Kidney epithelial cell (primary cell): Measurements from ENCODE around the gene NR4A3. TPM values are rescaled to one million over a fixed set of nuclear protein-coding genes. Genes with fewer than 3 reads are reported as not detected.

Experiments used
- DNase-seq: peaks from one replicate; pipeline ENCODE4 v3.0.0-alpha.2; 2010; ENCODE audit warnings: low read depth
- H3K27me3 ChIP-seq: 2 replicates; pipeline ENCODE4 v1.6.0; 2011; ENCODE audit warnings: low read length; ENCODE audit not compliant: control insufficient read depth, insufficient read depth
- H3K36me3 ChIP-seq: 2 replicates; pipeline ENCODE4 v1.5.1; 2011; ENCODE audit warnings: low read length; ENCODE audit not compliant: control insufficient read depth, insufficient read depth
- H3K4me3 ChIP-seq: 2 replicates; pipeline ENCODE4 v1.5.1; 2011; ENCODE audit warnings: low read depth, mild to moderate bottlenecking, control low read depth, low read length
- total RNA-seq: library from RNA; depleted of rRNA; stranded (reverse); fragments of >200 nt; gene quantifications from 2 replicates; pipeline ENCODE4 v1.2.3, GENCODE V29; 2015
- TF ChIP-seq, protein P1 (sequence below): IDR thresholded peaks from 2 replicates; pipeline ENCODE4 v1.5.1; 2011; ENCODE audit warnings: mild to moderate bottlenecking, moderate library complexity, low read length, control low read depth, inconsistent platforms; ENCODE audit not compliant: insufficient read depth, poor library complexity, severe bottlenecking

NR4A3 gene
- total RNA-seq, 1 donor from 2014 or later, result 0.50 TPM

DNA sequence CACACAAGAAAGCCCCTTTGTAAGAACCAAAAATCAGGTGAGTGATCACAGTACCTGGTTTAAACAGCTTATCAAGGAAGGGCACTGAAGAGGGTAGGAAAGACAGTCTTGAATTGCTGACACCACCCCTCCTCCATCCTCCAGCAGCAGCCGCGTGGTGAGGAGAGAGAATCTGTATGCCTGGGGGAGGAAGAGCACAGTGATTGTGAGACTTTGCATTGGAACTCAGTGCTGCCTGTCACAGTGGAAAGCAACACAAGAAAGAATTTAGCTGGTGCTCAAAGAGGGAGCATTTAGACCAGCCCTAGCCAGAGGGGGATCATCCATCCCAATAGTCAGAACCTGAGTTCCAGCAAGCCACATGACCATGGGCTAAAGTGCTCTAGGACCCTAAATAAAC lies 73.1 kb downstream of the NR4A3 start:
- no peak overlapping the region for H3K4me3 ChIP-seq
- TF ChIP-seq, protein P1, sequence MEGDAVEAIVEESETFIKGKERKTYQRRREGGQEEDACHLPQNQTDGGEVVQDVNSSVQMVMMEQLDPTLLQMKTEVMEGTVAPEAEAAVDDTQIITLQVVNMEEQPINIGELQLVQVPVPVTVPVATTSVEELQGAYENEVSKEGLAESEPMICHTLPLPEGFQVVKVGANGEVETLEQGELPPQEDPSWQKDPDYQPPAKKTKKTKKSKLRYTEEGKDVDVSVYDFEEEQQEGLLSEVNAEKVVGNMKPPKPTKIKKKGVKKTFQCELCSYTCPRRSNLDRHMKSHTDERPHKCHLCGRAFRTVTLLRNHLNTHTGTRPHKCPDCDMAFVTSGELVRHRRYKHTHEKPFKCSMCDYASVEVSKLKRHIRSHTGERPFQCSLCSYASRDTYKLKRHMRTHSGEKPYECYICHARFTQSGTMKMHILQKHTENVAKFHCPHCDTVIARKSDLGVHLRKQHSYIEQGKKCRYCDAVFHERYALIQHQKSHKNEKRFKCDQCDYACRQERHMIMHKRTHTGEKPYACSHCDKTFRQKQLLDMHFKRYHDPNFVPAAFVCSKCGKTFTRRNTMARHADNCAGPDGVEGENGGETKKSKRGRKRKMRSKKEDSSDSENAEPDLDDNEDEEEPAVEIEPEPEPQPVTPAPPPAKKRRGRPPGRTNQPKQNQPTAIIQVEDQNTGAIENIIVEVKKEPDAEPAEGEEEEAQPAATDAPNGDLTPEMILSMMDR, result no peak
- DNase-seq, result no peak
- no peaks in the 10 kb centered on the region for H3K27me3 ChIP-seq
- H3K36me3 ChIP-seq, result no peaks in the 10 kb centered on the region

DNA sequence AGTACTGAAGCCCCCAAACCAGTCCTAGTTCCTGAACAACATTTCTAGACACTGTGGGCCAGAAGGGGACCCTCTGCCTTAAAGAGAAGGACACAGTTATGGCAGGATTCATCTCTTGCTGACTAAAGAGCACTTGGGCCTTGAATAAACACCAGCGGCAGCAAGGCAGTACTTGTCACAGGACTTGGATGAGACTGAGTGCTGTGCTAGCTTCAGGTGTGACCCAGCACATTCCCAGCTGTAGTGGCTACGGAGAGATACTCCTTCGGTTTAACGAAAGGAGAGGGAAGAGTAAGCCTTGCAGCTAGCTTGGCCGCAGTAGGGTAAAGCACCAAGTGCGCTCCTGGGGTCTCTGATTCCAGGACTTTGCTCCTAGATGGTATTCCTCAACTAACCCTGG lies 73.8 kb downstream of the NR4A3 start:
- Histone ChIP-seq H3K27me3 (no peaks in the 10 kb centered on the region), H3K4me3 (no peak overlapping the region), H3K36me3 (no peaks in the 10 kb centered on the region)
- TF ChIP-seq, protein P1, result no peak
- DNase-seq, result no peak

DNA sequence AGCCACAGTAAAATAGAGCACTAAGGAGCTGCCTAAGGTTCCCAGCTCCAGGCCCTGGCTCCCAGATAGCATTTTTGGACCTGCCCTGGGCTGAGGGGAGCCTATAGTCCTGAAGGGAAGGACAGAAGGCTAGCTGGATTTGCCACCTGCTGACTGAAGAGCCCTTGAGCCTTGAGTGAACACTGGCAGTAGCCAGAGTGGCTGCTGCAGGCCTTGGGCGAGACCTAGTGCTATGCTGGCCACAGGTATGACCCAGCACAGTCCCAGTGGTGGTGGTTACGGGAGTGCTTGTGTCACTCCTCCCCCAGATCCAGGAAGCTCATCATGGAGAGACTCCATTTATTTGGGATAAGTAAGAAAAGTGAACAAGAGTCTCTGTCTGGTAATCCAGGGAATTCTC lies 74.4 kb downstream of the NR4A3 start:
- TF ChIP-seq, protein P1, result no peak
- DNase-seq, result no peak
- Histone ChIP-seq H3K36me3 (no peaks in the 10 kb centered on the region), H3K4me3 (no peak overlapping the region), H3K27me3 (no peaks in the 10 kb centered on the region)

DNA sequence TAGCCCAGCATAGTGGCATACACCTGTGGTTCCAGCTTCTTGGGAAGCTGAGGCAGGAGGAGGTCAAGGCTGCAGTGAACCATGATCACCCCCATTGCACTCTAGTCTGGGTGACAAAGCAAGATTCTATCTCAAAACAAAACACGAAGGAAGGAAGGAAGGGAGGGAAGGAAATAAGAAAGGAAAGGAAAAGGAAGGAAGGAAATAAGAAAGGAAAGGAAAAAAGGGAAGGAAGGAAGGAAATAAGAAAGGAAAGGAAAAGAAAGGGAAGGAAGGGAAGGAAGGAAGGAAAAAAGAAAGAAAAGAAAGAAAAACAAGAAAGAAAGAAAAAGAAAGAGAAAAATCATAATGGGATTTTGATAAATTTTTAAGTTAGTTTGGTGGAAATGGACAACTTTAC lies 81.7 kb downstream of the NR4A3 start:
- DNase-seq, result no peak
- Histone ChIP-seq H3K27me3 (no peaks in the 10 kb centered on the region), H3K4me3 (no peak overlapping the region), H3K36me3 (no peaks in the 10 kb centered on the region)
- TF ChIP-seq, protein P1, result no peak

DNA sequence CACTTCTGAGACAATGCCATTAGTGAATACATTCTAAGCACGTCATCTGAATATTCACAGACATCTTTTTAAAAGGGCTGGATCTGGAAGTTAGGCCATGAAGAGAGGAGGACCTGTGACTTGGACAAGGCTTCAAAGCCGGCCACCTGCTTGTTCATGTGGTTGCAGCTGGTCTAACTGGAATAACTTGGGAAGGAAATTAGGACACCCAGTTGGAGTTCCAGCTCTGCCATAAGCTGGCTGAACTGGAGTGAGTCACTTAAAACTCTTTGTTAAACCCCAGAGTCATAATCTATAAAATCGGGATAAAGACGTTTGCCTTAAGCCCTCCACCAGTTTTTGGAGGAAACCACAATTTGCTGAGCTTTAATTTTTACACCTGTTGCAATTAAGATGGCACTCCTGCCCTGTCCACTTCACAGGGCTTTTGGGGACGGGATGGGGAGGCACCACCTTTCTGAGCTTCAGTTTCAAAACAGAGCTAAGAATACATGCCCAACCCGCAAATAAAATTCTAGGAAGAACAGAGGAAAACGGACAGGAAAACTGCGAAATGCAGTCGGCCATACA lies 84.2 kb downstream of the NR4A3 start:
- Histone ChIP-seq H3K36me3 (no peaks in the 10 kb centered on the region), H3K27me3 (no peaks in the 10 kb centered on the region), H3K4me3 (peak overlapping the region; percentile 76)
- no peak for DNase-seq
- TF ChIP-seq, protein P1, result no peak

DNA sequence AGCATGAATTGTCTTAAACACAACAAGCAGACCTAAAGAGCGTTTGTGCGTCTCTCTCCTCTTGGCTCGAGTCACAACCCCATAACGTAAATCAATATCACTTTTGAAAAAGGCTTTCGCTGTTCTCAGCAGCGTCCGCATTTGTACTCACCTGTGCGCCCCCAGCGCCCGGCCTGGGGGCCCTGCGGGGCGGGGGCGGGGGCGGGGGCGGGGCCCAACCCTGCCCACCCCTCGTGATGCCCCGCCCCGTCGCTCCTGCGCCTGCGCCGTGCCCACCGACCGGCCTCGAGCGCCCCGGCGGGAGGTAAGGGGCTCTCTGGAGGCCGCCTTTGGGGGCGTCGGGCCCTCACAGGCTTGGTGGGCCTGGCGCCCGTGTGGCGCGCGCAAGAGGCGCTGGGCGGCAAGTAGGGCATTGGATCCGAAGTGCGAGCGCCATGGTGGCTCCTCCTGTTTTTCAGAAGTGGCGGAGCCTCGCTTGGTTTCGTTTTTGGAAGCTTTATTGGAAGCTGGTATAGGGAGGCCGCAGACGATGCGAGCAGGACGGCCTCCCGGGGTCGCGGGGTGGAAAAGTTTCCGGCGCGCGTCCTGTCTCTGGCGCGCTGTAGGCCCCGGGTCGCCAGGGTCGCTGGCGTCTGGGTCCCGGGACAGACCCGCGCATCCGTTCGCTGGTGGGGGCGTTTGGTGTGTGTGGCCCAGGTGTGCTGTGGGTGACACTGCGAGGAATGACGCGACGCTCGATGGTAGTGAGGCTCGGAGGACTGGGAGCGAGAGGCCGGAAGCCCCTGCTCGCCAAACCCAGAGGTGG lies 84.9 kb downstream of the NR4A3 start, which contains the start of gene STX17:
TSS of gene STX17 (plus strand) at position 252 of the 805 bp plus-strand sequence. CDS start 8,586 bp downstream, outside the sequence.
- H3K36me3 ChIP-seq, result no peaks in the 10 kb centered on the region
- DNase-seq, result peak; percentile 29
- TF ChIP-seq, protein P1, result no peak
- peak within 1 kb of the TSS; percentile 76 for H3K4me3 ChIP-seq
- H3K27me3 ChIP-seq, result no peaks in the 10 kb centered on the region
